Activated CD4-positive, alpha-beta T cell treated with anti-CD3 and anti-CD28 coated beads, Interleukin-2, Interleukin-6, amounts not matched to agents 100 ng/mL and 50 ng/mL, durations not matched to agents 16 hours and 8 hours (primary cell): ENCODE measurements around the gene MOXD1.
A peak's percentile ranks its signal among the peaks of the same experiment; 100 is the strongest.
"Not testable (repeated sequence)": the region's sequence is repeated elsewhere in the genome, so short reads cannot be mapped to it uniquely, and the experiment has no call there.

Source experiments
- DNase-seq: peaks from one replicate; pipeline ENCODE4 v3.0.0-alpha.2; 2020

MOXD1 gene

GRCh38 chr6:132279592-132280139, 121.6 kb downstream of the MOXD1 start:
- DNase-seq: peak; percentile 81

DNA sequence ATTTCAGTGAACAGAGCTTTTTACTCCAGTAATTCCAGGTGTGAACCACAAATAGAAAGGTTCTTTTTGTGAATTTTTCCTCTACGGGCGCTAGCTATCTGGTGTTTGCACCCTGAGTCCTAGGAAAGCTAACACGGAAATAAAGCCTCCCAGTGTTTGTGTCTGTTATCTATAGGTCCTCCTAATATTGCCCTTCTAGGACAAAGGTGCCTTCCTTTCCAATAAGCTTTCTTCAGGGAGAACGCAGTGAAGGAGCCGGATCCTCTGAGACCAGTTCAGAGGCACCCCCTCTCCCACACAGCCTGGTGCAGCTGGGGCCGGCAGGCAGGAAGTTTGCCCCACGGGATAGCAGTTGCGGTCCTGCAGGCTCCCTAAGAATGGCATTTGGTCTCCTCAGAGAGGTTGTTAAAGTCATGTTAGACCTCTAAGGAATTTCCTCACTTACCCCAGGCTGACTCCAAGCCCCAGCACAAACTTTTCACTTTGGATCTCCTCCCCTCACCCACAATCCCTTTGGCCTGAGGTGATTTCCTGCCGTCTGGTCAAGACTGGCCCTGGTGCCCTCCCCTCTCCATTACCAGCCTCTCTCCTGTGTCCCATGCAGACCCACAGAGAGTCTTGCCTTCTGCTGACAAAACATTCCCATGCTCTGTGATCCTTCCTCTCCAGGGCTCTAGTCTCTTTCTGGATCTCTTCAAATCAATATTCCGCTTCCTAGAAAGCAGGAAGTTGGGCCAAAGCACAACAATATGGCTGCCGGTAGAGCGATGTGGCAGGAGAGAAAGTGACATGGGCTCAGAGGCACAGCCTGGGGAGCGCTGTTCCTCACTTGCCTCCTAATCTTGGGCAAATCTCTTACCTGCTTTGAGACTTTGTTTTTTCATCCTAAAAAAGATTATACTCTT, 126.0 kb downstream of the MOXD1 start:
- DNase-seq: no peak

- no peak for DNase-seq
Measured at GRCh38 chr6:132272776-132273175, 128.5 kb downstream of the MOXD1 start.

DNA sequence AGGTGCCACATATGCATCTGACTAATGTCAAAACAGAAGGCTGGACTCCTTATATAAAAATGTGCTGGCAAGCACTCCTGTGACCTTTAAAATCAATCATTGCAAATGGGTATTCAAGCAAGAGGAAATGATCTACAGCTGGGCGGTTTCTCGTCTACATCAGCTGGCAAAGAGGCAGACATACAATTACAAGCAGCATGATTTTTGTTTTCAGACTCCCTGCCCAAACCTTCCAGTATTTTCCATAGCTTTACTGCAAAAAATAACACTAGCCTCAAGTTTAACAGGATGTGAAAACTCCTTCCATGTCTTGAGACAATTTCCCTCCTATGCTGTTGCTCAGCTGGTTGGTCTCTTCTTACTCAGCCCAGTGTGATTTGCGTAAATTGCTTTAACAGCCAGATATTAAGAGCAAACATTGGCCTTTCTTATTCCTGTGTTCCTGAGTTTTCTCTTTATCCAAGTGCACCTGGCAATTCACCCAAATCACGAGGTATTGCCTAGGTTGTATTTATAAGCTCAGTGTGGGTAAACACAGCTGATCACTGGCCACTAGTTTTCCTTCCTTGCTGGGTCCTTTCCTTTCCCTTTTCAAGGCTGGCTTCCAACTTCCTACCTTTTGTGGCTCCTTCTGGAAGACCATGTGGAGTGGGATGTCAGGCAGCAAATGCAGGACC, 130.4 kb downstream of the MOXD1 start:
- no peak for DNase-seq

- not testable (repeated sequence) for DNase-seq
Measured at GRCh38 chr6:132268666-132269065, 132.6 kb downstream of the MOXD1 start.

- no peak for DNase-seq
Measured at GRCh38 chr6:132268209-132268608, 133.1 kb downstream of the MOXD1 start.

DNA sequence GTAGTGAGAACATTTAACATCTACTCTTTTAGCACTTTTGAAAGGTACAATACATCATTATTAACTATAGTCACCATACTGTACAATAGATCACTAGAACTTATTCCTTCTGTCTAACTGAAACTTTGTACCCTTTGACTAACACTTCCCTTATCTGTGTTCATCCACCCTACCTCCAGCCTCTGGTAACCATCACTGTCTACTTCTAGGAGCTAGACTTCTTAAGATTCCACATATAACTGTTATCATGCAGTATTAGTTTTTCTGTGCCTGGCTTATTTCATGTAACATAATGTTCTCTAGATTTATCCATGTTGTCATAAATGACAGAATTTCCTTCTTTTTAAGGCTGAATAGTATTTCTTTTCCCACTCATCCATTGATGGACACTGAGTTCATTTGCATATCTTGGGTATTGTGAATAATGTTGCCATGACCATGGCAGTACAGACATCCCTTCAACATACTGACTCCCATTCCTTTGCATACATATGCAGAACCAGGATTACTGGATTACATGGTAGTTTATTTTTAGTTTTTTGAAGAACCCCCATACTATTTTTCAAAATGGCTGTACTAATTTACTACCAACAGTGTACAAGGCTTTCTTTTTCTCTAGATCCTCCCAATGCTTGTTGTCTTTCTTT, 135.7 kb downstream of the MOXD1 start:
- DNase-seq: no peak

GRCh38 chr6:132264021-132264500, 137.2 kb downstream of the MOXD1 start:
- no peak for DNase-seq

DNA sequence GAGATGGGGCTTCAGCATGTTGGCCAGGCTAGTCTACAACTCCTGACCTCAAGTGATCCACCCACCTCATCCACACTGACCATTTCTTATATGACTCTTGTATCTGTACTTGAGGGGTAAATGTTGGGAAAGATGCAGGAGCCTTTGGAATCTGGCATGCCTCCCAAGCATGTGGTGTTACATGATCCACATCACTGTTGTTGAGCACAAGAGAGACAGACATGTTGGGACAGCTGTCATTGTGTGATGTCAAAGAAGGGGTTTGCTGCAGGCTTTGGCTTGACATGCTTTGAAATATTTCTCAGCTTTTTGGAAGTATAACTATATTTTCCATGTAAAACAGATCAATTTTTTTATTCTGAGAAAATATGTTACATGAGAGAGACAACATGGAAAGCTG, 139.9 kb downstream of the MOXD1 start:
- DNase-seq: no peak

- no peak for DNase-seq
Measured at GRCh38 chr6:132259070-132259469, 142.2 kb downstream of the MOXD1 start.

DNA sequence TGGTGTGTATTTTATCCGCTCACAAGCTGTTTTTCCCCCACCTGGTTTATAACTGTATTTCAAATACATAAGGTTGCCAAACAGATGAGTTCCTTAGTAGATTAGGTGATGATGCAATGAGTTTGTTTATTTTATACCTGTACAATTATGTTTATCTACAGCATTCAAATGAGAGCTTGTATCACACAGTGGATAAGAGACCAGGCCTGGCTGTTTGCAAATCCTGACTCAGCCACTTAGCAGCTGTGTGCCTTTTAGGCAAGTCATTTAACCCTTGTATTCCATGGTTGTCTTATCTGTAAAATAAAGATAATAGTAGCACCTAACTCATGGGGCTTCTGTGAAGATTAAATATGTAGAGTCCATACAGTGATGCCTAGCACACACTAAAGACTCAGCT, 143.7 kb downstream of the MOXD1 start:
- no peak for DNase-seq

DNA sequence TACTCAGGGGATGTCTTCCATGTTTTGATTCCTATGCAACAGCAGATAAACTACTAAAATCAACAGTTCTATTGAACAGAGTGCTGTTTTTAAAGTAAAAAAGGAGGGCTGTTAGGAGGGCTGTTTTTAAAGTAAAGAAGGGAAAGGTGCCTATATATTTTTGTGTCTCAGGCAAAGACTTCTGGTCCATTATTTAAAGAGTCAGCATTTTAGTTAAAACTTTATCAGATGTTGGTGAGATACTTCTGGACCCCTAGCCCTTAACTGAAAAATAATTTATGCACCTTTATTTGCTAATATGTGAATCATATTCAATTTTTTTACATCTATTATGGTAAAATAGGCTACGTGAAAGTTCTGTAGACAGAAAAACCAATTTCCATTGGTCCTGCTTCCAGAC, 144.8 kb downstream of the MOXD1 start:
- DNase-seq: no peak

DNA sequence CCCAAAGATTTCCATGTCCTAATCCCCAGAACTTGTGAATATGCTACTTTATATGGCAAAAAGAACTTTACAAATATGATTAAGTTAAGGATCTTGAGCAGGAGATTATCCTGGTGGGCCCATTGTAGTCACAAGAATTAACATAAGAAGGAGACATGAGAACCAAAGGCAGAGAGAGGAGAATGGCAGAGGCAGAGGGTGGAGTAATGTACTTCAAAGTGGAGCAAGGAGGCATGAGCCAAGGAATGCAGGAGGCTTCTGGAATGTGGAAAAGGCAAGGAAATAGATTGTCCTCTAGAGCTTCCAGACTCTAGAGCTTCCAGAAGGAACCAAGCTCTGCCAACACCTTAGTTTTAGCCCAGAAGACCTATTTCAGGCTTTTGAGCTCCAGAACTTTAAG, 147.4 kb downstream of the MOXD1 start:
- no peak for DNase-seq

- no peak for DNase-seq
Measured at GRCh38 chr6:132253211-132253610, 148.1 kb downstream of the MOXD1 start.

GRCh38 chr6:132252113-132252512, 149.2 kb downstream of the MOXD1 start:
- no peak for DNase-seq

GRCh38 chr6:132251711-132252110, 149.6 kb downstream of the MOXD1 start:
- no peak for DNase-seq

DNA sequence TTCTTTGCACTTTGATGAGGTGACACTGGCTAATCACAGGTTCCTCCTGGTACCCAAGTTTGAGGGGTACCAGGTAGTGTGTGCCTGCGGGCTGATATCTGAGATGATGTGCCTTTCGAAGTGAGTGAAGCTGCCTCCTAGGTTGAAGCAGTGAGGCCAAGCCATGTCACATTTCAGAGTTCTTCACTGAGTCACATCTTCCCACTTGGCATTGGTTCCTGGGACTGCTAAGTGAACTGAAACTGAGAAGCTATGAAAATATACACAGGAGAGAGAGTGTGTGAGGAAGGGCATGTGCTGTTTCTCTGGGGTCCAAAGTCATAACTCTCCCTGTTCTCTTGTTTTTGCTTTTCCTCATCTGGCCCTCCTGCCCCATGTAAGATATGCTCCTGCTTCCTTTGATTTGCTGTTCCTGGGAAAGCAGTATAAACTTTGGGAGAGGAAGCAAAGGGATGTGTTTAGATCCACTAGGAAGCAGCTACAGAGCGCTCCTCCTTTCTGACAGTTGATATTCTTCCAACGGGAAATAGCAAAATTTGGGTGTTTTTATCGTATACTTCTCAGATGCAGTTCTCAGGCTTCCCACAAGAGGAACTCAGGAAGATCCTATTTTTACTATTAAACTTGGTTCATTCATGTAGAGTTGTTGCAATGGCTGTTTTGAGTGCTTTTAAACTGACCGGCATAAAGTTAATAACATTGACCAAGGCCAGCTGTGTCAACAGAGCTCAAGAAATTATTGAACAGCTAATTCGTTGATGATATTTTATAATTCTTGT, 153.7 kb downstream of the MOXD1 start:
- DNase-seq: no peak

DNA sequence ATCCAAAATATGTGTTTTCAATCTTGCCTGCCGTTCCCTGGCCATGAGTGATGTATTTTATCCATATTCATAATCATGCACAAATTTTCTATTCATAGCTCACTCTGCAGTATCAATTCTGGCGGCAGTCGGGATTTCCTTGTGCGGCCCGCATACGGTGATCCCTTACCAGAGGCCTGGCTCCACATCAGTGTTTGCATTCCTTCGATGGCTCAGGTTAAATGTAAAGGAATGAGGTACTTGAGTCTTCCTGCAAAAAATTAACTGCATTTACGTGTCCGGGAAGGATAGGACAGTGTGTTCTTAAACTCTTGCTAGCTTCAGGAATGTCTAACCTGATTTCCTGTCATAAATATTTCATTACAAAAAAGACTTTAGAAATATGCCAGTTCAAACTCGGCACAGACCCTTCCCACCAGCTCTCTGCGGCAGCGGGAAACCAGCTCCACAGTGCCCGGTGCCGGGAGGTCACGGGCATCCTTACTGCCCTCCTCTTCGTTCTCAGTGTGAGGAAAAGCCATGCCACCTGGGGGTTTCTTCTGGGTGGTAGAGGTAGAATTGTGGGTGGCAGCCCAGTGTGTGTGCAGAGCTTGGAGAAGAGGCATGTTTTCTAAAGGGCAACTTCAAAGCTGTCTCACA, 154.5 kb downstream of the MOXD1 start:
- DNase-seq: no peak

DNA sequence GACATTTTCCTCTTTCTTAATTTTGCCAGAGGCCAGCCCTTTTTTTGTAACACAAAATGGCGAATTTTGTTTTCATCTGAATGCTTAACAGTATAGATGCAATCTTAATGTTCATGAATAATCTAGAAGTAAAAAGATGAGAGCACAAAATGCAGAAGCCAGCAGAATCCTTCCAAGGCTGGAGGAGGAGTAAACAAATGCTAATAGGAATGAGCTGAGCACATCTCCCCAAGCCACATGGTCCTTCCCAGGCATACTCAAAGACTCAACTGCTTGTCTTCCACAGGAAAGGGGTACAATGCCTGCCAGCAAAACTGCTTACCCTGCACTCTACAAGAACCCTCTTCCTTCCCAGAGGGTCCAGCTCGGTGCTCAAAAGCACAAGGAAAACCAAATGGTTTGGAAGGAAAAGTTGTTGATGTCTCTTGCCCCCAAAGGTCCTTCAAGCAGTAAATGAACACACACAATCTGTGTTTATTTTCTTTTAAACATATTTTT, 155.1 kb downstream of the MOXD1 start:
- no peak for DNase-seq
